ENCODE data around the gene KRTAP1-4. TPM values are rescaled to one million over a fixed set of nuclear protein-coding genes. Genes with fewer than 3 reads are reported as not detected.

The KRTAP1-4 gene
- total RNA-seq, 1 donor from 2014 or later = not detected

DNA sequence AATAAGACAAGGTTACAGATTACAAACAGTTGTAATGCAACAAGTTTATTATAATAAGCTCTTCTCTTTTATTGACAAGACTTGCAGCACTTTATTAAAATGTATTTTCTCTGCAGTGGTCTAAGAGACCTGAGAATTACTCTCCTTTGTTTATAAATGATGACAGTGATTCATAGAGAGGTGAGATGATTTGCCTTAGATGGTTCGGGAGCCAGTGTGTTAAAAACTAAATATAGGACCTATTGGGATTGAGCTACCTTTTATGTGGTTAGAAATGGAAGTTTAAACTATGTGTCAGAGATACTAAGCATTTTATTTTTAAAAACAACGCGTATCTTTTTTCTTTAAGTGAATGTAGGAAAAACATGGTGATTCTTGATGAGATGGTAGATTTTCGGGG is 33.2 kb downstream of the KRTAP1-4 start:
- H3K4me3 ChIP-seq (ENCODE audit: low read depth, low read length) = no peak overlapping the region
- no peaks in the 10 kb centered on the region for H3K27me3 ChIP-seq (ENCODE audit: control insufficient read depth, insufficient read depth, low read length)
- DNase-seq (ENCODE audit: low read depth) (no peak), FAIRE-seq (no peak)
- TF ChIP-seq, protein P1, sequence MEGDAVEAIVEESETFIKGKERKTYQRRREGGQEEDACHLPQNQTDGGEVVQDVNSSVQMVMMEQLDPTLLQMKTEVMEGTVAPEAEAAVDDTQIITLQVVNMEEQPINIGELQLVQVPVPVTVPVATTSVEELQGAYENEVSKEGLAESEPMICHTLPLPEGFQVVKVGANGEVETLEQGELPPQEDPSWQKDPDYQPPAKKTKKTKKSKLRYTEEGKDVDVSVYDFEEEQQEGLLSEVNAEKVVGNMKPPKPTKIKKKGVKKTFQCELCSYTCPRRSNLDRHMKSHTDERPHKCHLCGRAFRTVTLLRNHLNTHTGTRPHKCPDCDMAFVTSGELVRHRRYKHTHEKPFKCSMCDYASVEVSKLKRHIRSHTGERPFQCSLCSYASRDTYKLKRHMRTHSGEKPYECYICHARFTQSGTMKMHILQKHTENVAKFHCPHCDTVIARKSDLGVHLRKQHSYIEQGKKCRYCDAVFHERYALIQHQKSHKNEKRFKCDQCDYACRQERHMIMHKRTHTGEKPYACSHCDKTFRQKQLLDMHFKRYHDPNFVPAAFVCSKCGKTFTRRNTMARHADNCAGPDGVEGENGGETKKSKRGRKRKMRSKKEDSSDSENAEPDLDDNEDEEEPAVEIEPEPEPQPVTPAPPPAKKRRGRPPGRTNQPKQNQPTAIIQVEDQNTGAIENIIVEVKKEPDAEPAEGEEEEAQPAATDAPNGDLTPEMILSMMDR (IDR thresholded peaks at IDR 0.05; ENCODE audit: insufficient read depth, low read length, severe bottlenecking) = no peak
- H3K36me3 ChIP-seq (ENCODE audit: control insufficient read depth, insufficient read depth, low read length) = no peaks in the 10 kb centered on the region

DNA sequence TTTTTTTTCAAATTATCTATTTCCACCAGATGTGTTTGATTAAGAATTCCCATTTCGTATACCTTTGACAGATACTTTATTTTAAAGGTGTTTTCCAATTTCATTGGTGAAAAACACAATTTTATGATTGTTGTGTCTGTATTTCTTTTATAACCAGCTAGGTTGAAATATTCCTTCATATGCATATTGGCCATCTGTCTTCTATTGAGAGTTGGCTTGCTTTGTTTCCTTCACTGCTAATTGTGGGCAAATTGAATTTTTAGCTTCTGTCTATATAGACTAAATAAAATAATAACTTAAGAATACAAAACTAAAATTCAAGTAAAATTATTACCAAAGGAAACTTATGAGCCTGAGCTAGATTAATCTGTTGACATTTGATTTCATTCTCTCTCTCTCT is 34.9 kb downstream of the KRTAP1-4 start:
- no peaks in the 10 kb centered on the region for H3K36me3 ChIP-seq (ENCODE audit: control insufficient read depth, insufficient read depth, low read length)
- FAIRE-seq (no peak), DNase-seq (ENCODE audit: low read depth) (no peak)
- no peak overlapping the region for H3K4me3 ChIP-seq (ENCODE audit: low read depth, low read length)
- no peaks in the 10 kb centered on the region for H3K27me3 ChIP-seq (ENCODE audit: control insufficient read depth, insufficient read depth, low read length)
- TF ChIP-seq, protein P1 (IDR thresholded peaks at IDR 0.05; ENCODE audit: insufficient read depth, low read length, severe bottlenecking) = no peak

DNA sequence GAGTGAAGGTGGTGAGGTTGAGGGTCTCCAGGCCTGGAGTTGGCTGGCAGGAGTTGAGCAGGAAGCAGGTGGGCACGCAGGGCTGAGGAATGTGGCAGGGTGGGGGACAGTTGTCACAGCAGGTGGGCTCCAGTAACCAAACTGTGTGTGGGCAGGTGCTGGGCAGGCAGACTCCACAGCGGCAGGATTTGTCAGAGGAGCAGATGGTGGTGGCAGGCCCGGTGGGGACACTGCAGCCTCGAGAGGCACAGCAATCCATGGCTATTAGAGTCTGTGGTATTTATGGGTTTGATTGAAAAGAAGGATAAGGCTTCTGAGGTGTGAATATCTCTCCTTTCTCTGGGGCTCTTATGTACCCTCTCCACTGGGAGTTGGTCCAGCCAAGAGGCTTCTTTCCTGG is 36.2 kb downstream of the KRTAP1-4 start, which contains the start of gene KRTAP3-3:
Gene KRTAP3-3, minus strand, starts transcription at position 326 of the 400 bp plus-strand sequence. Its CDS starts 67 bp downstream, at position 259.
- H3K36me3 ChIP-seq (ENCODE audit: control insufficient read depth, insufficient read depth, low read length) = no peaks in the 10 kb centered on the region
- DNase-seq (ENCODE audit: low read depth) = no peak

DNA sequence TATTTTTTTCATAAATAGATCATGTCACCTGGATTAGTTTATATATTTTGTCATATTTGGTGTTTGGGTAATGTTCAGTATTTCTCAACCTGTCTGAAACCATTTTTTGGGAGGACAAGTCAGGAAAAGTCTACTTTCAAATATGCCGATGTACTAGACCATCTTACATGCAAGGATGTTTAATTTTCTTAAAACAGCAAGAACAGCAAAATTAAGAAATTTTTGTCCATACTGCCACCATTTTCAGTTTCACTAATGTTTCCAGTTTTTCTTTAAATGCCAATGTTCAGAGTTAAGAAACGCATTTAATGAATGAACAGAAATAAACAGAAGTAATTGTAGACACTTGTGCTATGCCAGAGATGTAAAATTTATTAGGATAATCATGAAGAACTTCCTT is 36.9 kb downstream of the KRTAP1-4 start:
- Histone ChIP-seq H3K27me3 (ENCODE audit: control insufficient read depth, insufficient read depth, low read length) (no peaks in the 10 kb centered on the region), H3K36me3 (ENCODE audit: control insufficient read depth, insufficient read depth, low read length) (no peaks in the 10 kb centered on the region), H3K4me3 (ENCODE audit: low read depth, low read length) (no peak overlapping the region)
- TF ChIP-seq, protein P1 (IDR thresholded peaks at IDR 0.05; ENCODE audit: insufficient read depth, low read length, severe bottlenecking) = no peak
- FAIRE-seq = no peak
- DNase-seq (ENCODE audit: low read depth) = no peak

More for the DNA sequence above, 36.2 kb downstream of the KRTAP1-4 start, which contains the start of gene KRTAP3-3:
- FAIRE-seq = no peak
- TF ChIP-seq, protein P1 (IDR thresholded peaks at IDR 0.05; ENCODE audit: insufficient read depth, low read length, severe bottlenecking) = no peak
- Histone ChIP-seq H3K4me3 (ENCODE audit: low read depth, low read length) (no peak within 1 kb of the TSS), H3K27me3 (ENCODE audit: control insufficient read depth, insufficient read depth, low read length) (no peaks in the 10 kb centered on the region)

DNA sequence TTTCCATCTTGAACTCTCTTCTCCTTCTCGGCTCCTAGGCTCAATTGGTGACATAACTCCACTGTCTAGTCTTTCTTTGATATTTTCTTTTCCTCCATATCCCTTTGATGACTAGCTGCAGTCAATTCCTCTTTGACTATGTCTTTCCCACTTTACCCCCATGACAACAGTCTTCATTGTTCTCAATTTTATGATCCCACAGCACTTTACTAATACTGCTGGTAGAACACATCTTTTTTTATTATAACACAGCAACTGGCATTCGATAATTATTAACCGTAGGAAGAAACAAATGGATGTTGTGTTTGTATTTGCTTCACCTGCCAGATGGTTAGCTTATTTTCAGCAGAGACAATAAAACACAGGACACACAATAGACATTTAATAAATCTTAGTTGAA is 37.3 kb downstream of the KRTAP1-4 start:
- DNase-seq (ENCODE audit: low read depth) (no peak), FAIRE-seq (no peak)
- TF ChIP-seq, protein P1 (IDR thresholded peaks at IDR 0.05; ENCODE audit: insufficient read depth, low read length, severe bottlenecking) = no peak
- Histone ChIP-seq H3K27me3 (ENCODE audit: control insufficient read depth, insufficient read depth, low read length) (no peaks in the 10 kb centered on the region), H3K4me3 (ENCODE audit: low read depth, low read length) (no peak overlapping the region), H3K36me3 (ENCODE audit: control insufficient read depth, insufficient read depth, low read length) (no peaks in the 10 kb centered on the region)

DNA sequence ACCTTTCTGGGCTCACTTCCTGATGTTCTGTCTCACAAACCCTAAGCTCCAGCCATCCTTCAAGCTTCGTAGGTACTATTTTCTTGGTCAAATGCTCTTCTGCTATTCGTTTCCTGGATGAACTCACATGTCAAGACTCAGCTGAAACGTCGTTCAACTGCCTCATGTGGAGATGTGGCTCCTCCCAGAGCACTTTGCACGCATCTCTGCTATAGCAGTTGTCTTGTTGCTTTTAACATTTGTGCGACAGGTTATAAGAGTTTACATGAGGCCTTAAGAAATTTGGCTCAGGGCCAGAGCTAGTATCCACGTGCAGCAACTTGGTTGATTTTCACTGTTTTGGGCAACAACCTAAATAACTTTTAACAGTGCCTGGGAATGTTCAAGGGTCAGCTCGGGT is 43.1 kb downstream of the KRTAP1-4 start:
- DNase-seq (ENCODE audit: low read depth) (peak; percentile 40), FAIRE-seq (peak; percentile 90)
- Histone ChIP-seq H3K27me3 (ENCODE audit: control insufficient read depth, insufficient read depth, low read length) (no peaks in the 10 kb centered on the region), H3K36me3 (ENCODE audit: control insufficient read depth, insufficient read depth, low read length) (no peaks in the 10 kb centered on the region), H3K4me3 (ENCODE audit: low read depth, low read length) (no peak overlapping the region)
- TF ChIP-seq, protein P1 (IDR thresholded peaks at IDR 0.05; ENCODE audit: insufficient read depth, low read length, severe bottlenecking) = no peak
